ENCODE results near the gene CPTP. TPM values are rescaled to one million over a fixed set of nuclear protein-coding genes. Genes with fewer than 3 reads are reported as not detected.

CPTP gene
- total RNA-seq, 1 donor from 2014 or later, result 1.0 TPM

DNA sequence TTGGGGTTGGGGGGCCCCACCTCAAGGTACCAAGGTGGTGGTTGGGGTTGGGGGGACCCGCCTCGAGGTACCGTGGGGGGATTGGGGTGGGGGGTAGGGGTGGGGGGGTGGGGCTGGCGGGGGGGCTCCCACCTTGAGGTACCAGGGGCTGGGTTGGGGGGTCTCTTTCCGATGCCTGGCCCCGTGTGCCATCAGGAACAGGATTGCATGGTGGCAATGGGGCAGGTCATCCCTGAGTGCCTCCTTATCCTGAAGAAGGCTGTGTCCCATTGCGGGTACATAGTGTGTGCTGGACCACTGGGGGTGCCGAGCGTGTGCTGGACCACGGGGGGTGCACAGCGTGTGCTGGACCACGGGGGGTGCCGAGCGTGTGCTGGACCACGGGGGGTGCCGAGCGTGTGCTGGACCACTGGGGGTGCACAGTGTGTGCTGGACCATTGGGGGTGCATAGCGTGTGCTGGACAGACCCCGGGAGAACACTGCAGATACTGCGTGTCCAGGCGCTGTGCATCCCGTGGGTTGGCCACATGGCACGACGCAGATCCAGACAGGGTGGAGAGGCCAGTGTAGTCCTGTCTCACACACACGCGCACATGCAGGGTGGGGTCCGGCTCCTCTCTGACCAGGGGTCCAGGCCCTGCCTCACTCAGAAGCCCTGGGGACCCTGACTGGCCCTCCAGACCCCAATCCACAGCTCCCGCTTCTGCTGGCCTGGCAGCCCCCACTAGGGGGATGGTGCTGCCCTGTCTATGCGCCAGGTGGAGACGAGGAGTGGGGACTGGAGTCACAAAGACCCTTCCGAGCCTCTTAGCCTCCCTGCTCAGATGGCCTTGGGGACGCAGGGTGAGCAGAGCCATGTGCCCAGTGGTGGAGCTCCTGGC is 40.1 kb upstream of the CPTP start:
- H3K4me2 ChIP-seq, result no peak overlapping the region
- peaks cover 11% of the 10 kb centered on the region for H3K4me1 Mint-ChIP-seq
- no peaks in the 10 kb centered on the region for H4K20me1 ChIP-seq (ENCODE audit: low read depth)
- no peaks in the 10 kb centered on the region for H3K9me3 ChIP-seq (ENCODE audit: low read depth)
- H3K27ac Mint-ChIP-seq, result no peak overlapping the region
- no peaks in the 10 kb centered on the region for H3K79me2 ChIP-seq (ENCODE audit: low read depth)
- H3K36me3 ChIP-seq, result no peaks in the 10 kb centered on the region
- no peaks in the 10 kb centered on the region for H3K4me1 ChIP-seq
- no peak overlapping the region for H3K4me3 ChIP-seq
- H3K27me3 Mint-ChIP-seq (ENCODE audit: insufficient read depth, low read depth), result peaks cover 5% of the 10 kb centered on the region
- peak; percentile 38 for DNase-seq (ENCODE audit: low spot score)
- H3K4me3 Mint-ChIP-seq, result no peak overlapping the region
- H3K36me3 Mint-ChIP-seq, result no peaks in the 10 kb centered on the region
- TF ChIP-seq EZH2phosphoT487 (IDR thresholded peaks at IDR 0.05) (no peak), EZH2 (IDR thresholded peaks at IDR 0.05) (no peak), CTCF (IDR thresholded peaks at IDR 0.05) (no peak)
- H3K27ac ChIP-seq, result no peak overlapping the region
- no peak overlapping the region for H2AFZ ChIP-seq (replicated peaks)
- no peak overlapping the region for H3K9ac ChIP-seq
- H3K27me3 ChIP-seq, result no peaks in the 10 kb centered on the region
- no peaks in the 10 kb centered on the region for H3K9me3 Mint-ChIP-seq
- H3F3A ChIP-seq (ENCODE audit: low read depth), result peaks cover 10% of the 10 kb centered on the region

DNA sequence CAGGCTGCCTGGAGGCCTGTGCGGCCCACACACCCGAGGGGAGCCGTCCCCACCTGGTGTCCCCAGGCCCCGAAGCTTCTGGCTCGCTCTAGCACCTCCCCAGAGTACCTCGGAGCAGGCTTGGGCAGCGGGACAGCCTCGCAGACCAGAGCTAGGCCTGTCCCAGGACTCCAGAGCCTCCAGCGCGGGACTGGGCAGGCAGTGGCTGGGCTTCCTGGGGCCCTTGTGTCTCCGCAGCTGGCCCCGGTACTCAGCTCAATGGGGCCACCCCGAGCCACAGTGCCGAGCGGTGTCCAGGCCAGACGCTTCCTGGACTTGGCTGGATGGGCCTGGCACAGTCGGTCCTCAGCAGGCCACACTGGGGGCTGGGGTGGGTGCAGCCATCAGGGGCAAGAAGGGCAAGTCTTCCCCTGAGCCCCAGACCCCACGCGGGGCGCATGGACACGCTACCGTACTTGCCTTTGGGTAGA is 39.5 kb upstream of the CPTP start:
- Histone ChIP-seq H3K4me3 (no peak overlapping the region), H3K9me3 (ENCODE audit: low read depth) (no peaks in the 10 kb centered on the region), H3F3A (ENCODE audit: low read depth) (peaks cover 10% of the 10 kb centered on the region), H2AFZ (replicated peaks) (no peak overlapping the region), H3K4me1 (no peaks in the 10 kb centered on the region), H3K4me2 (no peak overlapping the region), H3K79me2 (ENCODE audit: low read depth) (no peaks in the 10 kb centered on the region), H3K27ac (no peak overlapping the region), H3K9ac (no peak overlapping the region), H3K27me3 (no peaks in the 10 kb centered on the region), H4K20me1 (ENCODE audit: low read depth) (no peaks in the 10 kb centered on the region), H3K36me3 (no peaks in the 10 kb centered on the region)
- Mint-ChIP-seq H3K36me3 (no peaks in the 10 kb centered on the region), H3K9me3 (no peaks in the 10 kb centered on the region), H3K27ac (no peak overlapping the region), H3K4me1 (peaks cover 11% of the 10 kb centered on the region), H3K4me3 (no peak overlapping the region), H3K27me3 (ENCODE audit: insufficient read depth, low read depth) (peaks cover 5% of the 10 kb centered on the region)
- TF ChIP-seq EZH2phosphoT487 (IDR thresholded peaks at IDR 0.05) (no peak), EZH2 (IDR thresholded peaks at IDR 0.05) (no peak), CTCF (IDR thresholded peaks at IDR 0.05) (no peak)
- no peak for DNase-seq (ENCODE audit: low spot score)

- no peak overlapping the region for H2AFZ ChIP-seq (replicated peaks)
- no peak overlapping the region for H3K27ac ChIP-seq
- Mint-ChIP-seq H3K4me1 (peaks cover 11% of the 10 kb centered on the region), H3K27me3 (ENCODE audit: insufficient read depth, low read depth) (peaks cover 5% of the 10 kb centered on the region), H3K36me3 (no peaks in the 10 kb centered on the region), H3K27ac (no peak overlapping the region), H3K4me3 (no peak overlapping the region), H3K9me3 (no peaks in the 10 kb centered on the region)
- no peaks in the 10 kb centered on the region for H3K36me3 ChIP-seq
- no peak overlapping the region for H3K9ac ChIP-seq
- no peak overlapping the region for H3K4me2 ChIP-seq
- H3K4me1 ChIP-seq, result no peaks in the 10 kb centered on the region
- no peaks in the 10 kb centered on the region for H3K27me3 ChIP-seq
- no peak overlapping the region for H3K4me3 ChIP-seq
- peaks cover 10% of the 10 kb centered on the region for H3F3A ChIP-seq (ENCODE audit: low read depth)
- no peaks in the 10 kb centered on the region for H3K79me2 ChIP-seq (ENCODE audit: low read depth)
- no peak for TF ChIP-seq EZH2 (IDR thresholded peaks at IDR 0.05)
- no peak for TF ChIP-seq CTCF (IDR thresholded peaks at IDR 0.05)
- TF ChIP-seq EZH2phosphoT487 (IDR thresholded peaks at IDR 0.05), result no peak
- no peak for DNase-seq (ENCODE audit: low spot score)
- no peaks in the 10 kb centered on the region for H3K9me3 ChIP-seq (ENCODE audit: low read depth)
- H4K20me1 ChIP-seq (ENCODE audit: low read depth), result no peaks in the 10 kb centered on the region
Measured at GRCh38 chr1:1285611-1286311, 38.8 kb upstream of the CPTP start.

Data from neural progenitor cell (in vitro differentiated cells).